Endothelial cell of umbilical vein (primary cell): Measurements from ENCODE around the gene TBC1D23. TPM values are rescaled to one million over a fixed set of nuclear protein-coding genes. Genes with fewer than 3 reads are reported as not detected.

Source experiments
- BruUV-seq: library from RNA; stranded (reverse); fragments of 400-500 nt; replicated peaks from 2 replicates; lab custom pipeline; 2021; lab: Mats Ljungman, UMichigan
- CTCF ChIA-PET: fragments of 300-600, 350-600 bp; sonication (Branson Sonifier 250); formaldehyde crosslinking; loops from one replicate; lab custom pipeline; 2021; ENCODE audit warnings: antibody characterized with exemption, inconsistent platforms; lab: Charles Lee
- POLR2A ChIA-PET: fragments of 300-600, 350-600 bp; sonication (Branson Sonifier 250); formaldehyde crosslinking; loops from one replicate; lab custom pipeline; 2021; ENCODE audit warnings: antibody characterized with exemption, inconsistent platforms; lab: Charles Lee
- DNase-seq: peaks from one replicate; pipeline ENCODE4 v3.0.0-alpha.2; 2011; ENCODE audit warnings: low read depth, low spot score
- FAIRE-seq: peaks from 2 replicates; lab custom pipeline; 2011; peaks lifted over from hg19 to GRCh38; lab: Jason Lieb, UNC
- H2AFZ ChIP-seq: 2 replicates; pipeline ENCODE4 v1.6.0; 2012; ENCODE audit warnings: low read depth, low read length, control low read depth, inconsistent platforms
- H3K27ac ChIP-seq: 2 replicates; pipeline ENCODE4 v1.5.1; 2011; ENCODE audit warnings: low read depth, mild to moderate bottlenecking, control low read depth, low read length, moderate library complexity; ENCODE audit not compliant: insufficient read depth
- H3K27me3 ChIP-seq, 2 experiments: 2 replicates each; pipeline versions ENCODE4 v1.6.0 to v1.6.1; 2011; ENCODE audit warnings: low read length in 2 of 2, mixed read lengths in 1 of 2; ENCODE audit not compliant: control insufficient read depth in 2 of 2, insufficient read depth in 2 of 2
- H3K36me3 ChIP-seq, 2 experiments: 2 replicates in 1 of 2; 3 replicates in 1 of 2; pipeline ENCODE4 v1.5.1; 2011; ENCODE audit warnings: low read length in 2 of 2, mild to moderate bottlenecking in 1 of 2, moderate library complexity in 1 of 2; ENCODE audit not compliant: control insufficient read depth in 2 of 2, insufficient read depth in 2 of 2; ENCODE audit errors: extremely low read depth in 1 of 2
- H3K4me1 ChIP-seq: 3 replicates; pipeline ENCODE4 v1.5.1; 2011; ENCODE audit warnings: mild to moderate bottlenecking, low read length; ENCODE audit not compliant: control insufficient read depth, insufficient read depth; ENCODE audit errors: extremely low read depth
- H3K4me2 ChIP-seq: 2 replicates; pipeline ENCODE4 v1.6.1; 2011; ENCODE audit warnings: low read length, control low read depth, mixed read lengths; ENCODE audit not compliant: insufficient read depth
- H3K4me3 ChIP-seq, 3 experiments: fragments of 200-600 bp in 1 of 3; sonication (generic), shearing (Covaris generic) in 1 of 3; replicated peaks in 1 of 3; 2 replicates each; pipeline ENCODE4 v1.5.1; 2011 to 2016; ENCODE audit warnings: control low read depth in 3 of 3, low read length in 3 of 3, mild to moderate bottlenecking in 2 of 3, inconsistent platforms in 1 of 3, low read depth in 1 of 3, moderate library complexity in 1 of 3; ENCODE audit not compliant: insufficient read depth in 1 of 3
- H3K79me2 ChIP-seq: 2 replicates; pipeline ENCODE4 v1.6.0; 2012; ENCODE audit warnings: low read length, inconsistent platforms; ENCODE audit not compliant: control insufficient read depth, insufficient read depth
- H3K9ac ChIP-seq: replicated peaks from 2 replicates; pipeline ENCODE3; 2011; ENCODE audit warnings: low read length, control low read depth; ENCODE audit not compliant: insufficient read depth; ENCODE audit errors: extremely low read depth
- H3K9me1 ChIP-seq: replicated peaks from 3 replicates; pipeline ENCODE4 v1.6.0; 2011; ENCODE audit warnings: mild to moderate bottlenecking, low read length; ENCODE audit not compliant: control insufficient read depth, insufficient read depth; ENCODE audit errors: extremely low read depth
- H3K9me3 ChIP-seq: replicated peaks from 2 replicates; pipeline ENCODE4 v1.5.1; 2012; ENCODE audit warnings: low read length, inconsistent platforms; ENCODE audit not compliant: control insufficient read depth, insufficient read depth
- H4K20me1 ChIP-seq: replicated peaks from 2 replicates; pipeline ENCODE3; 2011; ENCODE audit warnings: mild to moderate bottlenecking, low read length; ENCODE audit not compliant: control insufficient read depth, insufficient read depth; ENCODE audit errors: extremely low read depth
- CTCF ChIP-seq, 2 donors: IDR thresholded peaks; 1 replicate in 1 of 2; 2 replicates in 1 of 2; pipeline ENCODE4 v1.5.1; 2011; ENCODE audit warnings: low read length in 2 of 2, mild to moderate bottlenecking in 2 of 2, moderate library complexity in 2 of 2, control low read depth in 1 of 2, inconsistent platforms in 1 of 2, low read depth in 1 of 2; ENCODE audit not compliant: insufficient read depth in 1 of 2; ENCODE audit errors: extremely low read depth in 1 of 2
- FOS ChIP-seq: IDR thresholded peaks from 2 replicates; pipeline ENCODE4 v1.6.1; 2011; ENCODE audit warnings: mild to moderate bottlenecking, low read length, moderate library complexity, borderline replicate concordance; ENCODE audit not compliant: insufficient read depth
- GATA2 ChIP-seq: IDR thresholded peaks from 2 replicates; pipeline ENCODE4 v1.7.0; 2011; ENCODE audit warnings: low read depth, mild to moderate bottlenecking, moderate library complexity, mixed read lengths, low read length; ENCODE audit not compliant: insufficient read length, insufficient read depth
- JUN ChIP-seq: IDR thresholded peaks from 2 replicates; pipeline ENCODE4 v1.6.1; 2011; ENCODE audit warnings: borderline replicate concordance, low read depth; ENCODE audit not compliant: insufficient read length, insufficient read depth
- MAX ChIP-seq: IDR thresholded peaks from 2 replicates; pipeline ENCODE4 v1.6.1; 2011; ENCODE audit not compliant: insufficient read depth, insufficient read length
- MYC ChIP-seq: IDR thresholded peaks from one replicate; pipeline ENCODE4 v1.6.1; 2011; ENCODE audit warnings: mild to moderate bottlenecking, low read depth, low read length
- POLR2A ChIP-seq: IDR thresholded peaks from 2 replicates; pipeline ENCODE4 v1.6.1; 2012; ENCODE audit warnings: low read depth, mild to moderate bottlenecking, control low read depth, low read length
- POLR2AphosphoS5 ChIP-seq: IDR thresholded peaks from 2 replicates; pipeline ENCODE4 v1.6.1; 2012; ENCODE audit warnings: low read depth, mild to moderate bottlenecking, control low read depth, low read length, moderate library complexity; ENCODE audit not compliant: insufficient read depth
- dilution Hi-C: fragments of 300-500 bp; cut with MboI; formaldehyde crosslinking; loops from one replicate; pipeline ENCODE4 v1.15.0; 2019; ENCODE audit warnings: low sequenced_read_pairs; ENCODE audit not compliant: extremely low pct_ligation_motif_present
- intact Hi-C: fragments of 100-400 bp; cut with micrococcal nuclease; formaldehyde crosslinking; loops from one replicate; pipeline ENCODE4 v1.10.0; 2022
- polyA plus RNA-seq, 4 experiments: library from polyadenylated mRNA; depleted of rRNA in 3 of 4; stranded (reverse) in 3 of 4; unstranded in 1 of 4; fragments of >200 nt; gene quantifications; 2 replicates each; pipeline versions ENCODE4 v1.2.1 to v1.2.3, GENCODE V29; 2011 to 2012; ENCODE audit warnings: missing spikeins in 1 of 4
- total RNA-seq: library from RNA; stranded (reverse); gene quantifications from 2 replicates; pipeline ENCODE4 v1.2.3, GENCODE V29; 2021

TBC1D23 gene
- total and polyA plus RNA-seq, 2 donors (not counting 3 experiments of a cell fraction or from before 2014, with no cell fraction given), result 10.3 to 34.8 TPM

GRCh38 chr3:100257586-100257985 is 3.2 kb upstream of the TBC1D23 start:
- dilution Hi-C loops, result no loop called here
- no peak for DNase-seq
- no peaks in the 10 kb centered on the region for H3K27me3 ChIP-seq
- no peak overlapping the region for H3K4me2 ChIP-seq
- no peak overlapping the region for H3K9ac ChIP-seq
- no peaks in the 10 kb centered on the region for H4K20me1 ChIP-seq
- no peak overlapping the region for H3K27ac ChIP-seq
- FAIRE-seq, result no peak
- no peak overlapping the region for H3K4me3 ChIP-seq
- CTCF ChIA-PET, result interaction anchor here (0.7 to 3.6 kb wide), 4 partner anchors 189 to 426 kb away, joined by 3 to 33 read pairs (median 19); no protein-coding TSS in a partner anchor
- H3K79me2 ChIP-seq, result peaks cover 10% of the 10 kb centered on the region
- no peaks in the 10 kb centered on the region for H3K9me1 ChIP-seq
- H3K9me3 ChIP-seq, result no peaks in the 10 kb centered on the region
- intact Hi-C loops, result no loop called here
- H3K4me1 ChIP-seq, result peaks cover 15% of the 10 kb centered on the region
- no peak overlapping the region for H2AFZ ChIP-seq
- BruUV-seq, result no TSS peak
- POLR2A ChIA-PET, result no interaction called here
- H3K36me3 ChIP-seq, result no peaks in the 10 kb centered on the region
- TF ChIP-seq FOS (no peak), CTCF (IDR thresholded peaks at IDR 0.05; ENCODE audit: extremely low read depth in 1 of 2, insufficient read depth in 1 of 2, low read depth in 1 of 2, low read length in 2 of 2) (no peak), MAX (no peak), MYC (no peak), POLR2AphosphoS5 (no peak), GATA2 (no peak), POLR2A (no peak), JUN (no peak)
